ENCODE measurements around the gene TRIM44. TPM values are rescaled to one million over a fixed set of nuclear protein-coding genes. Genes with fewer than 3 reads are reported as not detected.

TRIM44 gene
- total and polyA plus RNA-seq, 8 donors: 6.3 to 55.4 (median 36.4) TPM

- FAIRE-seq (no peak), DNase-seq (no peak), ATAC-seq (no peak)
- no peak overlapping the region for H3K27ac ChIP-seq
- H3K9me3 ChIP-seq: no peaks in the 10 kb centered on the region
- WGBS, 2 donors: 55 to 74% methylated on average over 3 of the region's 3 CpGs
- no peak for TF ChIP-seq CTCF (IDR thresholded peaks at IDR 0.05)
- no peak overlapping the region for H3K4me3 ChIP-seq
- peaks cover 0 to 7% (median 4%) of the 10 kb centered on the region in 3 donors for H3K4me1 ChIP-seq
- intact Hi-C loops (cut with DNase I): no loop called here
- no peaks in the 10 kb centered on the region for H3K36me3 ChIP-seq
- no peaks in the 10 kb centered on the region for H3K27me3 ChIP-seq
These were observed 4.3 kb upstream of the TRIM44 start for GRCh38 chr11:35658020-35658948.

GRCh38 chr11:35661534-35661933 lies 1.0 kb upstream of the TRIM44 start:
- no peak for FAIRE-seq
- ATAC-seq: no peak
- H3K4me3 ChIP-seq: peak overlapping the region; percentile 56 to 84 (median 63)
- H3K9me3 ChIP-seq: no peaks in the 10 kb centered on the region
- peak overlapping the region in 3 of 4 donors; percentile 93 to 98 (median 98) for H3K27ac ChIP-seq
- H3K4me1 ChIP-seq: peaks cover 0 to 15% (median 13%) of the 10 kb centered on the region in 3 donors
- WGBS, 2 donors: 19 to 31% methylated on average over 5 of the region's 5 CpGs
- no peak for TF ChIP-seq CTCF (IDR thresholded peaks at IDR 0.05)
- no peak for DNase-seq
- intact Hi-C loops (cut with DNase I): no loop called here
- no peaks in the 10 kb centered on the region for H3K27me3 ChIP-seq
- H3K36me3 ChIP-seq: no peaks in the 10 kb centered on the region

DNA sequence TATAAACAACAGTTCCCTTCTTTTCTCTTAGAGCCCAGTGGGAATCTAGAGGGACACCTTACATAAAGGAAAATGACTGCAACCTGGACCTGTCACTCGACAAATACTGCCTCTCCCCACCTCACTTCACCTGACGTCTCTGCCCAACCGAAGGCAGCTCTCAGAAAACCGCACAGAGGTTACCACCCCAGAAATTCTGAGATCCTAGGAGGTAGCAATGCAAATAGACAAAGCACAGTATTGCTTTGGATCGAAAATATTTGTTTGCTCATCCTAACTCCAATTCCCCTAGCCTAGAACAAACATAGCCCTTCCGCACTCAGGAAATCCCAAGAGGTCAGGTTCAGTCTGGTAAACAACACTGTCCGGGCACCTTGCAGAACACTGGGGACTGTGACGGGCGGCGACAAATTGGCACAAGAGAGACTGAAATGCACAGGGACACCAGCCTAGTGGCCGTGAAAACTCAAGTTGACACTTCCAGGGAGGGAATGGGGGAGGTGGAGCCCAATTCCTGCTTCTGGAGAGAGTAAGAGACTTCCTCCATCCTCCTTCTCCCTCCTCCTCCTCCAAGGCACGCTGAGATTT lies 420 bp upstream of the TRIM44 start:
- no peak for TF ChIP-seq CTCF (IDR thresholded peaks at IDR 0.05)
- intact Hi-C loops (cut with DNase I): no loop called here
- Histone ChIP-seq H3K36me3 (no peaks in the 10 kb centered on the region), H3K27me3 (no peaks in the 10 kb centered on the region), H3K4me3 (peak overlapping the region; percentile 56 to 84 (median 63)), H3K4me1 (peaks cover 0 to 15% (median 13%) of the 10 kb centered on the region in 3 donors), H3K27ac (peak overlapping the region; percentile 93 to 98 (median 96)), H3K9me3 (no peaks in the 10 kb centered on the region)
- 0 to 3% methylated on average over 11 to 12 of the region's 12 CpGs for WGBS, 2 donors
- FAIRE-seq (no peak), DNase-seq (peak in 2 of 6 donors; percentile 18 to 19), ATAC-seq (peak; percentile 42 to 73 (median 67))

DNA sequence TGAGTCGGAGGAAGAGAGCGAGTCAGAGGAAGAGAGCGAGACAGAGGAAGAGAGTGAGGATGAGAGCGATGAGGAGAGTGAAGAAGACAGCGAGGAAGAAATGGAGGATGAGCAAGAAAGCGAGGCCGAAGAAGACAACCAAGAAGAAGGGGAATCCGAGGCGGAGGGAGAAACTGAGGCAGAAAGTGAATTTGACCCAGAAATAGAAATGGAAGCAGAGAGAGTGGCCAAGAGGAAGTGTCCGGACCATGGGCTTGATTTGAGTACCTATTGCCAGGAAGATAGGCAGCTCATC lies 780 bp downstream of the TRIM44 start:
- 73 to 81% methylated on average over 10 of the region's 10 CpGs for WGBS, 2 donors
- no peaks in the 10 kb centered on the region for H3K36me3 ChIP-seq
- no peaks in the 10 kb centered on the region for H3K27me3 ChIP-seq
- H3K9me3 ChIP-seq: no peaks in the 10 kb centered on the region
- DNase-seq (no peak), FAIRE-seq (no peak), ATAC-seq (no peak)
- no peak for TF ChIP-seq CTCF (IDR thresholded peaks at IDR 0.05)
- peak overlapping the region; percentile 93 to 98 (median 96) for H3K27ac ChIP-seq
- H3K4me1 ChIP-seq: peaks cover 0 to 15% (median 13%) of the 10 kb centered on the region in 3 donors
- peak overlapping the region; percentile 56 to 84 (median 63) for H3K4me3 ChIP-seq
- intact Hi-C loops (cut with DNase I): no loop called here
